ENCODE data around the gene SLC35G6. TPM values are rescaled to one million over a fixed set of nuclear protein-coding genes. Genes with fewer than 3 reads are reported as not detected.

SLC35G6 gene
- total RNA-seq, 3 donors from 2014 or later (not counting 1 experiment from before 2014, with no cell fraction given), result not detected

GRCh38 chr17:7486181-7486580 lies 4.9 kb downstream of the SLC35G6 start:
- peak overlapping the region; percentile 0 to 76 for H3K27ac Mint-ChIP-seq
- Histone ChIP-seq H3K4me3 (ENCODE audit: low read length) (no peak overlapping the region), H3K9me3 (ENCODE audit: control insufficient read depth, insufficient read depth, low read length) (no peaks in the 10 kb centered on the region), H3K27me3 (ENCODE audit: control insufficient read depth, insufficient read depth, low read length) (no peaks in the 10 kb centered on the region), H3K27ac (ENCODE audit: low read length) (no peak overlapping the region), H3K36me3 (ENCODE audit: control insufficient read depth, insufficient read depth, low read length) (no peaks in the 10 kb centered on the region), H3K4me1 (ENCODE audit: control insufficient read depth, insufficient read depth, low read length) (peaks cover 42% of the 10 kb centered on the region)
- intact Hi-C loops (cut with micrococcal nuclease), result no loop called here
- H3K9me3 Mint-ChIP-seq, result no peaks in the 10 kb centered on the region
- H3K36me3 Mint-ChIP-seq, result no peaks in the 10 kb centered on the region
- H3K4me3 Mint-ChIP-seq, result peak overlapping the region; percentile 39
- DNase-seq (no peak), ATAC-seq (no peak)
- no peak for TF ChIP-seq CTCF (IDR thresholded peaks at IDR 0.05)
- peaks cover 69 to 77% of the 10 kb centered on the region in 2 donors for H3K4me1 Mint-ChIP-seq
- 79% methylated on average over 2 of the region's 3 CpGs for WGBS (ENCODE audit: insufficient coverage)
- H3K27me3 Mint-ChIP-seq (ENCODE audit: low read depth in 2 of 2), result no peaks in the 10 kb centered on the region

GRCh38 chr17:7490144-7490543 lies 8.9 kb downstream of the SLC35G6 start:
- DNase-seq, result no peak
- no peak for TF ChIP-seq CTCF (IDR thresholded peaks at IDR 0.05)
- H3K4me1 ChIP-seq (ENCODE audit: control insufficient read depth, insufficient read depth, low read length), result peaks cover 26% of the 10 kb centered on the region
- Mint-ChIP-seq H3K27me3 (ENCODE audit: low read depth in 2 of 2) (no peaks in the 10 kb centered on the region), H3K36me3 (no peaks in the 10 kb centered on the region), H3K27ac (peak overlapping the region in 1 of 2 donors; percentile 27), H3K9me3 (no peaks in the 10 kb centered on the region), H3K4me3 (no peak overlapping the region), H3K4me1 (peaks cover 63 to 70% of the 10 kb centered on the region in 2 donors)
- no peak overlapping the region for H3K4me3 ChIP-seq (ENCODE audit: low read length)
- no peak overlapping the region for H3K27ac ChIP-seq (ENCODE audit: low read length)
- H3K36me3 ChIP-seq (ENCODE audit: control insufficient read depth, insufficient read depth, low read length), result peaks cover 4% of the 10 kb centered on the region
- intact Hi-C loops (cut with micrococcal nuclease), result no loop called here
- ATAC-seq, result no peak
- no peaks in the 10 kb centered on the region for H3K27me3 ChIP-seq (ENCODE audit: control insufficient read depth, insufficient read depth, low read length)
- 79% methylated on average over 8 of the region's 8 CpGs for WGBS (ENCODE audit: insufficient coverage)
- H3K9me3 ChIP-seq (ENCODE audit: control insufficient read depth, insufficient read depth, low read length), result no peaks in the 10 kb centered on the region

- H3K9me3 Mint-ChIP-seq, result no peaks in the 10 kb centered on the region
- no peak overlapping the region for H3K4me3 Mint-ChIP-seq
- H3K27me3 Mint-ChIP-seq (ENCODE audit: low read depth in 2 of 2), result no peaks in the 10 kb centered on the region
- Histone ChIP-seq H3K9me3 (ENCODE audit: control insufficient read depth, insufficient read depth, low read length) (no peaks in the 10 kb centered on the region), H3K36me3 (ENCODE audit: control insufficient read depth, insufficient read depth, low read length) (peaks cover 10% of the 10 kb centered on the region), H3K27ac (ENCODE audit: low read length) (no peak overlapping the region), H3K4me1 (ENCODE audit: control insufficient read depth, insufficient read depth, low read length) (peaks cover 14% of the 10 kb centered on the region), H3K4me3 (ENCODE audit: low read length) (no peak overlapping the region), H3K27me3 (ENCODE audit: control insufficient read depth, insufficient read depth, low read length) (no peaks in the 10 kb centered on the region)
- H3K36me3 Mint-ChIP-seq, result no peaks in the 10 kb centered on the region
- 100% methylated on average over 1 of the region's 1 CpG for WGBS (ENCODE audit: insufficient coverage)
- ATAC-seq (no peak), DNase-seq (no peak)
- no peak for TF ChIP-seq CTCF (IDR thresholded peaks at IDR 0.05)
- peak overlapping the region; percentile 13 to 20 for H3K27ac Mint-ChIP-seq
- H3K4me1 Mint-ChIP-seq, result peaks cover 52 to 69% of the 10 kb centered on the region in 2 donors
- intact Hi-C loops (cut with micrococcal nuclease), result no loop called here
These were observed 10.3 kb downstream of the SLC35G6 start for GRCh38 chr17:7491583-7491982.

DNA sequence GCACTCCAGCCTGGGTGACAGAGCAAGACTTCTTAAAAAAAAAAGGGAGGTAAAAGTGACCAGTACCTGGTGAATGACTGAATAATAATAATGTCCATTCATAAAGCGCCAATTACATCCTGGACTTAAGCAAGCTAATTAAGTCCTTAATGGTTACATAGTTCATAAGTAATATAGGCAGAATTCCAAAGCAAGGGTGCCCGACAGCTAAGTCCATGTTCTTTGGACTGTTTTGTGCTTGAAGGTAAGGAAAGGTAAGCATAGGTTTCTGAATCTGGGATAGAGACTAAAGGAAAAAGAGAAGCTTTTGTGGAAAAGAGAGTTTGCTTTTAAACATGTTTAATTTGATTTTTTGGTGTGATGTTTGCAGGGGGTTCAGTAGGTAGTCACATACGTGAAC lies 12.7 kb downstream of the SLC35G6 start:
- H3K9me3 Mint-ChIP-seq, result no peaks in the 10 kb centered on the region
- H3K4me1 Mint-ChIP-seq, result peaks cover 36 to 53% of the 10 kb centered on the region in 2 donors
- H3K4me1 ChIP-seq (ENCODE audit: control insufficient read depth, insufficient read depth, low read length), result peaks cover 4% of the 10 kb centered on the region
- H3K27ac Mint-ChIP-seq, result peak overlapping the region in 1 of 2 donors; percentile 14
- H3K36me3 ChIP-seq (ENCODE audit: control insufficient read depth, insufficient read depth, low read length), result peaks cover 33% of the 10 kb centered on the region
- H3K27me3 ChIP-seq (ENCODE audit: control insufficient read depth, insufficient read depth, low read length), result no peaks in the 10 kb centered on the region
- DNase-seq (no peak), ATAC-seq (no peak)
- H3K4me3 ChIP-seq (ENCODE audit: low read length), result no peak overlapping the region
- H3K9me3 ChIP-seq (ENCODE audit: control insufficient read depth, insufficient read depth, low read length), result no peaks in the 10 kb centered on the region
- no peaks in the 10 kb centered on the region for H3K27me3 Mint-ChIP-seq (ENCODE audit: low read depth in 2 of 2)
- no peak overlapping the region for H3K27ac ChIP-seq (ENCODE audit: low read length)
- TF ChIP-seq CTCF (IDR thresholded peaks at IDR 0.05), result no peak
- H3K36me3 Mint-ChIP-seq, result no peaks in the 10 kb centered on the region
- 93% methylated on average over 2 of the region's 3 CpGs for WGBS (ENCODE audit: insufficient coverage)
- H3K4me3 Mint-ChIP-seq, result no peak overlapping the region
- intact Hi-C loops (cut with micrococcal nuclease), result no loop called here
